Neuron (in vitro differentiated cells): ENCODE measurements around the gene PPM1H.

Source experiments
- H2AFZ ChIP-seq: one replicate; pipeline ENCODE4 v1.6.1; 2013; ENCODE audit warnings: low read depth, mild to moderate bottlenecking, inconsistent platforms, low read length, moderate library complexity
- H3K27me3 ChIP-seq: one replicate; pipeline ENCODE4 v1.6.1; 2013; ENCODE audit warnings: low read length; ENCODE audit not compliant: insufficient read depth
- H3K36me3 ChIP-seq: one replicate; pipeline ENCODE4 v1.6.1; 2013; ENCODE audit warnings: low read length; ENCODE audit not compliant: insufficient read depth
- H3K4me1 ChIP-seq: one replicate; pipeline ENCODE4 v1.6.1; 2013; ENCODE audit warnings: low read length; ENCODE audit not compliant: insufficient read depth
- H3K4me3 ChIP-seq: 2 replicates; pipeline ENCODE4 v1.5.1; 2013; ENCODE audit warnings: mild to moderate bottlenecking, low read length, moderate library complexity
- H3K9me3 ChIP-seq: one replicate; pipeline ENCODE4 v1.6.1; 2013; ENCODE audit warnings: low read length

Gene PPM1H

DNA sequence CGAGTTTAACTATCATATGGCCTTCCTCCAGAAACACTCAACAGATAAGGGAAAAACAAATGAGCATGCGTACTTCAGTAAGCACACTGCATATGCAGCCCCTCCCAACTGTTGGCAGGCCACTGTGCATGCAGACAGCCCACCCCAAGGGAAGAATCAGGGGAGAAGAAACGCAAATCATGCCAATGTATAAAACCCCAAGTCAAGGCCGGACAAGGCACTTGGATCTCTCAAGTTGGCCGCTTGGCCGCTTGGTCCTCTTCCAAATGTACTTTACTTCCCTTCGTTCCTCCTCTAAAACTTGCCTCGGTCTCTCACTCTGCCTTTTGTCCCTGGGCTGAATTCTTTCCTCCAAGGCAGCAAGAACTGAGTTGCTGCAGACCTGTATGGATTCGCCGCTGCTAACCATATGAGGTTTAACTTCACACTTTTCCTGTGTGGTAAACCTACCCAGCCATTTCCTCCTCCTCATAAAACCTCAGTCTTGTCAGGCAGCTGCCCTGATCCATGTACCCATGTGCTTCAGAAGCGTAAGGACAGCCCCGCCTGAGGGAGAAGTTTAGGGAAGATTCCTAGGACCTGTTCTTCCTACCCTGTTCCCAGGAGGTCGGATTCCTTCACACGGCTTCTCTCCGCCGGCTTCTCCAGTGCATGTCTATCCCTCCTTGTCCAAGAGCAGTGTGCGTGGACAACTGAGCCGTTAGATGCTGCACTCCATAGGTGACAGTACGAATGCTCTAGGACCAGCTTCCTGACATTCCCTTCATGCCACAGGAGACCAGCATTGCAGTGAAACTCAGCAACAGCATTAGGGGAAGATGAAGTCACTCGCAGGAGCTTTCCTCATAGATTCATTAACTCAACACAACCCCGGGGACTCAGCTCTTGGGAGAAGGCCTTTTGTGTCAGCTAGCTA, 280.4 kb downstream of the PPM1H start:
- Histone ChIP-seq H2AFZ (no peak overlapping the region), H3K4me1 (peaks cover 65% of the 10 kb centered on the region)

DNA sequence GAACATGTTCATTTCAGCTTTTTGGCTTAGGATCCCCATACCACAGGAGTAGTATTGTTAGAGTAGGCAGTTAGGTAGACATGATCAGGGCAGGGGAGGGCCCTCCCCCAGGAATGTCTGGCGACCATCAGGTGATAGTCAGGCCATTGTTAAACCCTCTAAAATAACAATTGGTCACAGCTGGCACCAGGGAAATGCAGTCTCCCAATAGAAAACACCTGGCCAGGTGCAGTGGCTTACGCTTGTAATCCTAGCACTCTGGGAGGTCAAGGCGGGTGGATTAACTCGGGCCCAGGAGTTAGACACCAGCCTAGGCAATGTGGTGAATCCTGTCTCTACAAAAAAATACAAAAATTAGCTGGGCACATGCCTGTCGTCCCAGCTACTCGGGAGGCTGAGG, 281.2 kb downstream of the PPM1H start:
- no peak overlapping the region for H3K4me3 ChIP-seq
- no peaks in the 10 kb centered on the region for H3K27me3 ChIP-seq
- no peak overlapping the region for H2AFZ ChIP-seq
- no peaks in the 10 kb centered on the region for H3K9me3 ChIP-seq
- H3K36me3 ChIP-seq = no peaks in the 10 kb centered on the region
- peaks cover 56% of the 10 kb centered on the region for H3K4me1 ChIP-seq

More for the DNA sequence above, 280.4 kb downstream of the PPM1H start:
- Histone ChIP-seq H3K9me3 (no peaks in the 10 kb centered on the region), H3K36me3 (no peaks in the 10 kb centered on the region), H3K4me3 (no peak overlapping the region), H3K27me3 (no peaks in the 10 kb centered on the region)

DNA sequence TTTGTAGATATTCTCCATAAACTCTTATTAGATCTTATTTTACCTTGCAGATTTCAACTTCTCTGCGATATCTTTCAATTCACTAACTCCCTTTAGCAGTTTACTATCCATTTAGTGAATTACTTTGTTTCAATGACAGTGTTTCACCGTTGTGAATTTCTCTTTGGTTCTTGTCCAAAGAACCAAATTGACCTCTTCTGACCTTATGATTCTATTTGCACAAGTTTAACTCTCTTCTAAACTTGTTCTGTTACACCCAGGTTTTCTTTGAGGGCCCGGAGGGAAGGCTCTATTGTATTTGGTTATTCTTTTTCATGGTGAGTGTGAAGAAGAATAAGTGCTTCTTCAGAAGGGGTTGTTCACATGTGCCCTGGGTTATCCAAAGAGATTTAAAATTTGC, 281.6 kb downstream of the PPM1H start:
- Histone ChIP-seq H3K4me3 (no peak overlapping the region), H3K4me1 (peaks cover 52% of the 10 kb centered on the region), H3K9me3 (no peaks in the 10 kb centered on the region), H3K27me3 (no peaks in the 10 kb centered on the region), H2AFZ (no peak overlapping the region), H3K36me3 (no peaks in the 10 kb centered on the region)

DNA sequence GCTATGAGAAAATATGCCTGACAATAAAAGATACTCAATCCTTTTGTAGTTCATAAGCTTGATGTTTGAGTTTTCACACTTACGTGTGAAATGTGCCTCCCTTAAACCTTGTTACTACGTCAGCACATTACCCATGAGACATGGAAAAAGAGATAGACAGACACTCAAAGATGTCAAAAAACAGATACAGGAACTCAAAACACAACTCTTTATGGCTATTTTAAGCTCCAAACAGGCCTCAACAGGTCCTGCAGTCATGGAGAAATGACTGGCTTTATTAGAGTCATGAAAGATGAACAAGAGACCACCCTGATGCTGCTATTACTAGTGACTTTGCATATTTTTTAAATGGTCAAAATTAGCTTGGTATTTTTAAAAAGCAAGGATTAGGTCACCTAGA, 283.8 kb downstream of the PPM1H start:
- Histone ChIP-seq H3K9me3 (no peaks in the 10 kb centered on the region), H3K27me3 (no peaks in the 10 kb centered on the region), H3K36me3 (no peaks in the 10 kb centered on the region), H3K4me1 (peaks cover 30% of the 10 kb centered on the region), H3K4me3 (no peak overlapping the region), H2AFZ (no peak overlapping the region)

DNA sequence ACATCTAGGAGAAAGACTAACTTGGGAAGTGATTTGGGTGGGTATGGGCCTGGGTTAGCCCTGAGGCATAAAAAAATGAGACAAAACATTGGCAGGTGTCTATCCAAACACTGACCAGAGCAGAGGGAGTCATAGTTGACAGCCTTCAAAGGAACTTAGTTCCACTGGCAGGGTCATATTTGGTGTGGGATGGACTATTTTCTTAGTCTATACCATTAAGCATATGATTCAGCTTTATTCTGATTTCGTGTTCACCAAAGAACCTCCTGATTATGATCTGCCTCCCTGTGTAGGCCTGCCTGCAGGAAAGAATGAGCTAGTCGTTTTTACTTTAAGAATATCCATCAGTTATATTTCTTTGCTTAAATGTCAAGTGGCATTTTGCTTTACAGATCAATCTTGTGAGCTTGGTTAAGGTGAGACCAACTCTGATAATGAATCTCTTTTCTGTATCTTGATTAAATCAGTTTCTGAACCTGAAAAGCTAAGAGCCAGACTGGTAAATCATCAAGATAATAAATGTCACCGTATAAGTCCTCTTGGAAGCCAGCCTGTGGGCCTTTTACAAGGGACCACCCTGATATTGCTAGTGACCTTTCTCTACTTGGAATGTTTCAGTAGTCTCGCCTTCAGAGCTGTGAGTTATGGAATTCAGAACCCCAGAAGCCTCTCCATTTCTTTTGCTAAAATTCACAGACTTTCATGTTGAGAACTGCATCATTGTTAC, 285.4 kb downstream of the PPM1H start:
- no peaks in the 10 kb centered on the region for H3K27me3 ChIP-seq
- H3K4me1 ChIP-seq = peaks cover 15% of the 10 kb centered on the region
- H3K36me3 ChIP-seq = no peaks in the 10 kb centered on the region
- no peaks in the 10 kb centered on the region for H3K9me3 ChIP-seq
- no peak overlapping the region for H3K4me3 ChIP-seq
- H2AFZ ChIP-seq = no peak overlapping the region

DNA sequence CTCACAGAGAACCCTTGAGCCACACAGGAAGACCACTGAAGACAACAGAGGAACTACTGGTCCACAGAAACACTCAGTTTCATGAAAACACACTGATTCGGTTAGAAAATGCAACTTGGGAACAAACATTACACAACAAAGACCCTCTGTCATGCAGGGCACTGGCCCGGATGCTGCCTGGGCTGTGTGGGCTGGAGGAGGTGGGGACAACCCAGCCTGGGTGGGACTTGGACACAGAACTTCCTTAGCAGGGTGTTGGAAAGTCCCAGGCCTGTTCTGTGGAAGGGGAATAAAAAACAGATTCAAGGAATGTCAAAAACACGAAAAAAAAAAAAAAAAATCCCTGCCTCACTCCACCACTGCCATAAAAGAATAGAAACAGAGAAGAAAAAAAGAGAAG, 287.4 kb downstream of the PPM1H start:
- Histone ChIP-seq H3K36me3 (no peaks in the 10 kb centered on the region), H3K4me1 (peaks cover under 1% of the 10 kb centered on the region), H2AFZ (no peak overlapping the region), H3K4me3 (no peak overlapping the region), H3K9me3 (no peaks in the 10 kb centered on the region), H3K27me3 (no peaks in the 10 kb centered on the region)

DNA sequence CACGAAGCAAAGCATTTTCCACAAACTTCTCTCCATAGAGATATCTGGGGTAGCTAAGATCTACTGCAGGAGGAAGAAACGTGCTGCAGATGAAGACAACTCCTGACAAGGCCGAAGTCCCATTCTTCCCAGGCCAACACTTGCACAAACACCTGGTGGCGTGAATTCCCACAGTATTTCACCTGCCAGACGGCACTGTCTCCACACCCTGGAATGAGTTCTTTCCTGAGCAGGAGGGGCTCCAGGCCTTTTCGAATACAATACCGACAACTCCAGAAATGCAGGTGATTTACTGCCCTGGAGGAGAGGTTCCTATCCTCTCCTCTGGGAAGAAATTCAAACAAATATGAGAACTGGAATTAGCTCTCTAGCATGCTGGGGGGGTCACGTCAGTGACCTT, 288.4 kb downstream of the PPM1H start:
- Histone ChIP-seq H3K4me1 (no peaks in the 10 kb centered on the region), H3K27me3 (no peaks in the 10 kb centered on the region), H3K36me3 (no peaks in the 10 kb centered on the region), H3K9me3 (no peaks in the 10 kb centered on the region), H2AFZ (no peak overlapping the region), H3K4me3 (no peak overlapping the region)

DNA sequence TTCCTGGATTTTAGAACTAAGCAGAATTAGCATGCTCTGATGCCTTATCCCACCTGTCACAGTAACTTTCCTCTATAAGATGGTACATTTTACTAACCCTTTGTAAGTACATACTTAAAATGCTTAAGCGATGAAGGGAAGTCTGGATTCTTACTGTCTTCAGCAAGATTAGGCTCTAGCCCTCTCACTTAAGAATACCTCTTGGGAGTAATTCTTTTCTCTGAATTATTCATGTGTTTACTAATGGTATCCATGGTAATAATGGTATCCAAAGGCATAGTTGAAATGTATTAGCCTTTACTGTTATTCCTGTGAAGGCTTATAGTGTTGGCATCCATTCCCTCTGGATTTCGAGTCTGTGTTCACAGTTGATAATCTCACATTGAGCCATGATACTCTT, 291.5 kb downstream of the PPM1H start:
- Histone ChIP-seq H3K4me3 (no peak overlapping the region), H3K27me3 (no peaks in the 10 kb centered on the region), H3K9me3 (no peaks in the 10 kb centered on the region), H3K4me1 (peaks cover 6% of the 10 kb centered on the region), H2AFZ (no peak overlapping the region), H3K36me3 (no peaks in the 10 kb centered on the region)

DNA sequence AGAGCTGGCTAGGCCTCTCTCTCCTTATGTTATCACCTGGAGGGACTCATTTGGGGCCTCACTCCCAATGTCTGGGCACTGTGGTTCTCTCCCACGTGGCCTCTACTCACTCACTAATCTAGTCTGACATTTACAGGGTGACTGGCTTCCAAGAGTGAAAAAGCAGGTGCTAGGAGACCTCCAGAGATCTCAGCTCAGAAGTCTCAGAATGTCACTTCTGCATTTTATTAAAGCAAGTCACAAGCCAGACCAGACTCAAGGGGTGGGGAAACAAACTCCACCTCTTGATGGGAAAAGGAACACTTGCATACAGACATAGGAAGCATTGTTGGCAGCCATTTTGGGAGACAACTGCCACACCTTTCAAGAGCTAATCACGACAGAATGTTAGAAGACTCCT, 292.5 kb downstream of the PPM1H start:
- no peaks in the 10 kb centered on the region for H3K9me3 ChIP-seq
- no peaks in the 10 kb centered on the region for H3K36me3 ChIP-seq
- no peak overlapping the region for H3K4me3 ChIP-seq
- H3K4me1 ChIP-seq = peaks cover 6% of the 10 kb centered on the region
- no peak overlapping the region for H2AFZ ChIP-seq
- H3K27me3 ChIP-seq = no peaks in the 10 kb centered on the region

DNA sequence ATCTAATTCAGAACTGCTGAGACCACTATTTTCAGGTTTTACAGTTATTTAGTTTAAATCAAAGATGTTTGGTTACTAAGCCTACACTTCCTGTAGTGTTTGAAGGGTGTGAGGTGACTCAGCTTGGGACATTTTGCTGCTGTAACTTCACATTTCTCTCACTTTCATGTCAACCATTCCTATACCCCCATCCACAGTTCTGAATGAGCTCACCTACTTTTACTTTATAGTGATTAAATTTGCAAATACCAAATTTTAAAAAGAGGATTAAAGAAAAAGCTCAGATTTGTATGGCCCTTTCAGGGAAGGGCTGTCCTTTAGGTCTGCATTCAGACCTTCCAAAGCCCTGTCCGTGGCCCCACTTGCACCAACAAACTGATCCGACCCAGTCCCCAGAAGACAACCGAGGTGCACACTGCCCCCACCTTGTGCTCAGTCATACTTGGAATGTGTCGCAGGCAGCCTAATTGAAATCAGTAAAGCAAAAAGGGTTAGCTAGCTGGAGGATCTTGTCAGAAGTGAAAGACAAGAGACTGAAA, 294.0 kb downstream of the PPM1H start:
- H3K9me3 ChIP-seq = no peaks in the 10 kb centered on the region
- no peak overlapping the region for H3K4me3 ChIP-seq
- peaks cover 7% of the 10 kb centered on the region for H3K4me1 ChIP-seq
- no peak overlapping the region for H2AFZ ChIP-seq
- no peaks in the 10 kb centered on the region for H3K36me3 ChIP-seq
- H3K27me3 ChIP-seq = no peaks in the 10 kb centered on the region

DNA sequence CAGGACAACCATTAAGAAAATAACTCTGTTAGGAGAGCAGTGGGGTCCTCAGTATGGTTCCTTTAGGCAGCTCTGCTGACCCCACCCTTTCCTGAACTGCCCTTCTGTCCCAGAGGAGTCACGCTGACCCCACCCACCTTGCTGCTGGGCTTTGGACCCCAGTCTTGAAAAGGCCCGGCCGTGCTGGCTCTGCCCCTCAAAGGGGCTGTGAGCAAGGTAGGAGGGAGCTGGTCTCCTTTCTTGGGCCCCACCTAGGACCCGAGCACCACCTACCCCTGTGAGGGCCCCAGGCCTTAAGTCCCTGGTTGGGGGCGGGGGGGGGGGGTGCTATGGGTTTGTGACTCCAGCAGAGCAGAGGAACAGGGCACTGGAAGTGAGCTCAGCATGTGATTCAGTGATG, 297.3 kb downstream of the PPM1H start:
- Histone ChIP-seq H3K4me1 (peaks cover 15% of the 10 kb centered on the region), H2AFZ (no peak overlapping the region), H3K36me3 (no peaks in the 10 kb centered on the region)

DNA sequence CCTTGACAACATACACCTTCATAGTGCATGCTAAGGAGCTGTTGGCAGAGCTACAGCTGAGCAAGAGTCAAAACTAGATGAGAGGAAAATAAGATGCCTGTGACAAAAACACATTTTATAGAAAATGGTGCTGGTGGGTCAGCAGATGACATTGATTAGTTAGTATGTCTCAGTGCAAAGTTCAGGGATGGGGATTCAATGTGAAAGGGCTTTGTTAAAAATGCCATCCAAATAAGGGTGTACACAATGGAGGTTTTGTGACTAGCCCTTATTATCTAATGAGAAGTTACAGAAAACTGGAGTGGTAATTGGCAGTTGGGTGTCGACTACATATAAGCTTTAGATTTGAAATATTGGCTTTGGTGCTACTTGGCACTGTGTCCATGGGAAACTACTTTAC, 299.3 kb downstream of the PPM1H start:
- H3K4me1 ChIP-seq = peaks cover 19% of the 10 kb centered on the region
- no peak overlapping the region for H3K4me3 ChIP-seq
- no peaks in the 10 kb centered on the region for H3K27me3 ChIP-seq
- no peak overlapping the region for H2AFZ ChIP-seq
- H3K36me3 ChIP-seq = no peaks in the 10 kb centered on the region
- no peaks in the 10 kb centered on the region for H3K9me3 ChIP-seq

More for the DNA sequence above, 297.3 kb downstream of the PPM1H start:
- no peak overlapping the region for H3K4me3 ChIP-seq
- no peaks in the 10 kb centered on the region for H3K27me3 ChIP-seq
- H3K9me3 ChIP-seq = no peaks in the 10 kb centered on the region

DNA sequence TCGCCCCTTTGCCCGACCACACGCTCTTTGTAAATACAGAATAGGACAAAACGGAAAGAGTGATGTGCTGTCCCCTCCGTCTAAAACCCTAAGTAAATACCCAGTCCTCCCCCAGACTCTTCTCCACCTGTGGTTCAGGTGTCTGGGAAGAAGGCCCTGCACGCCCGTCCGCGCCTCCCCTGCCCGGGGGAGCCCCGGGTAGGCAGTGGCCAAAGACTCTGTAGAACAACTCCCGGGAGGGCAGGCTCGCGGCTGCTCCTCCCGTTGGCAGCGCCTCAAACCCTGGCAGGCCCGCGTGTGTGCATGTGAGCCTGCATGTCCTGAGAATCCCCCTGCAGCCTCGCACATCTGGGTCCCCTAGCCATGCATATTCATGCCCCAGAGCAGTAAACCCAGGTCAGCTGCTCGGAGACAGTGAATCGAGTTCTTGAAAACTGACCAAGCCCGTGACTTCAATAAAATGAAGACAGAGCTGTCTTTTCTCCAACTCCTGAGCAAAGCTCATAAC, 302.5 kb downstream of the PPM1H start:
- H3K27me3 ChIP-seq = no peaks in the 10 kb centered on the region
- H3K36me3 ChIP-seq = no peaks in the 10 kb centered on the region
- peak overlapping the region; percentile 31 for H3K4me3 ChIP-seq
- H3K9me3 ChIP-seq = no peaks in the 10 kb centered on the region
- H3K4me1 ChIP-seq = peaks cover 41% of the 10 kb centered on the region
- H2AFZ ChIP-seq = peak overlapping the region; percentile 23
